Gastroesophageal sphincter (tissue), 4 donors: ENCODE measurements around the gene DBP. TPM values are rescaled to one million over a fixed set of nuclear protein-coding genes. Genes with fewer than 3 reads are reported as not detected.

Experiments
- ATAC-seq: fragments of 150-250 bp; one replicate; pipeline ENCODE4 v1.9.1; 2016; ENCODE audit warnings: mild to moderate bottlenecking, moderate library complexity
- H3K27ac ChIP-seq, 4 donors: fragments of 200-600 bp; sonication (generic) in 3 of 4; 1 replicate in 3 of 4; 2 replicates in 1 of 4; pipeline ENCODE4 v1.5.1; 2016 to 2019
- H3K27me3 ChIP-seq: fragments of 200-600 bp; sonication (generic); one replicate; pipeline ENCODE4 v1.5.1; 2019
- H3K36me3 ChIP-seq, 2 donors: fragments of 200-600 bp; sonication (generic); one replicate each; pipeline ENCODE4 v1.5.1; 2019; ENCODE audit warnings: control low read depth in 1 of 2
- H3K4me1 ChIP-seq, 3 donors: fragments of 200-600 bp; sonication (generic); 1 replicate in 2 of 3; 2 replicates in 1 of 3; pipeline ENCODE4 v1.5.1; 2016 to 2019; ENCODE audit warnings: control low read depth in 2 of 3
- H3K4me3 ChIP-seq, 2 donors: fragments of 200-600 bp; sonication (generic); one replicate each; pipeline ENCODE4 v1.5.1; 2019; ENCODE audit warnings: mild to moderate bottlenecking in 1 of 2, moderate library complexity in 1 of 2
- H3K9me3 ChIP-seq, 3 donors: fragments of 200-600 bp; sonication (generic); one replicate each; pipeline ENCODE4 v1.5.1; 2017 to 2019; ENCODE audit warnings: control low read depth in 2 of 3
- EP300 ChIP-seq: sonication (generic); formaldehyde crosslinking; IDR thresholded peaks from one replicate; pipeline ENCODE4 v1.6.1; 2017; ENCODE audit warnings: antibody characterized with exemption, mild to moderate bottlenecking
- POLR2A ChIP-seq, 2 donors: fragments of 450-650 bp; IDR thresholded peaks; one replicate each; pipeline ENCODE4 v1.6.1; 2017; ENCODE audit warnings: antibody characterized with exemption in 2 of 2, mild to moderate bottlenecking in 2 of 2, moderate library complexity in 1 of 2
- POLR2AphosphoS5 ChIP-seq: sonication (generic); formaldehyde crosslinking; IDR thresholded peaks from one replicate; pipeline ENCODE4 v1.6.1; 2017; ENCODE audit warnings: antibody characterized with exemption
- WGBS, 2 donors: methylation state at CpG; one replicate each; pipeline ENCODE4 v1.1.5; 2018; ENCODE audit warnings: low coverage in 1 of 2; 5-methylcytosine and 5-hydroxymethylcytosine counted together
- total RNA-seq, 4 donors: library from RNA; depleted of rRNA; stranded (reverse); fragments of >200 nt; gene quantifications; one replicate each; pipeline ENCODE4 v1.1.0, GENCODE V29; 2016
- TF ChIP-seq, protein P1 (sequence below), 4 experiments: fragments of 200-600 bp in 2 of 4; fragments of 450-650 bp in 2 of 4; sonication (generic) in 1 of 4; IDR thresholded peaks; one replicate each; pipeline ENCODE4 v1.5.1; 2017 to 2019; ENCODE audit warnings: antibody characterized with exemption in 4 of 4, mild to moderate bottlenecking in 2 of 4, moderate library complexity in 2 of 4

Gene DBP
- total RNA-seq, 4 donors from 2014 or later = 2.9 to 16.8 (median 8.9) TPM

DNA sequence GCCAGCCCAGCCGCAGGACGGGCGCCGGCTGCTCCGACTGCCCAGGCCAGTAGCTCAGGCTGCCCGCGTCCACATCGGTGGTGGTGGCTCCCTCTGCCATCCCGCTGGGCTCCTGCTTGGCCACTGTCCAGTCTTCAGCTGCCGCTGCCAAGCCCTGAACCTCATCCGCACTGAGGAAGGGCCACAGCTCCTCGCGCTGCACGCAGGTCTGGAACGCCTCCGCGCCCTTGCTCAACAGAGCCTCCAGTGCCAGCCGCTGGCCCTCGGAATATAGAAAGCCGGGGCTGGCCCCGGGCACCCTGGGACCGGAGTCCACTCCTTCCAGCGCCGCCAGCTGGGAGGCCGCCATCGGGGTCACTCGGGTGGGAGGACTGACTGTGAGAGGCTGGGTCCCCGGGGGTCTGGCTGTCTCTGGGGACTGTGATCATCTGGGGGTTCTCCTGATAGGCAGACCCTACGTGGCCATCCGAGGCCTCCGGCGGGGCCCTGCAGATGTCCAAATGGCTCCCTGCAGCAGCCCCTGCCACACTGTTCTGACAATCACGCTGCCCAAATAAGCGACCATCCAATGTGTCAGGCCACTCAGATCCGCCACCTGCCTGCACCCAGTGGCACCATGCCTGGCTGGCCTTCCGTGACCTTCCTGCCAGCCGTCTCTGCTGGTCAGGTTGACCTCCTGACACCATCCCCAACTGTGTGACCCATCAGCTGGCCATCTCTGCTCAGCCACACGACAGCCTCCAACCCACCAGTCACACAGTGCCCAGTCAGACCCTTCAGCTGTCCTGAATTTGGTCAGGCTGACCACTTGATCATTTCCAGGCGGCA, 23.9 kb downstream of the DBP start:
- H3K36me3 ChIP-seq = peaks cover 0 to 34% of the 10 kb centered on the region in 2 donors

DNA sequence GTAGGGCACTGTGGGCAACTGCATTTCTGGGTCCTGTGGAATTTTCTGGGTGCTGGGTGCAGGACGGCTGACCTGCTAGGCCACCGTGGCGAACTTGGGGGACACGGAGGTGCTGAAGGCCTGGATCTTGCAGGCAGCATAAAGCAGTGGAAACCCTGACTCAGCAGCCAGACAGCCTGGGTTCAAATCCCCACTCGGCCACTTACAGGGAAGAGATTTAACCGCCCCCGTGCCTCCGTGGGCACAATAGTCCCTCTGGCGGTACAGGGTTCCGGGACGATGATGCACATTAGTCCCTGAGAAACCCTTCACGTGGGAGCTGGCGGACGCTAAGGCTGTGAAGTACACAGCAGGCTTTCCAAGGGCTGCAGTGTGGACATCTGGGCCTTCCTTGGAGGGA, 25.3 kb downstream of the DBP start:
- peaks cover 0 to 25% (median under 1%) of the 10 kb centered on the region in 3 donors for H3K4me1 ChIP-seq
- TF ChIP-seq POLR2A (IDR thresholded peaks at IDR 0.05) = no peak
- TF ChIP-seq, protein P1, sequence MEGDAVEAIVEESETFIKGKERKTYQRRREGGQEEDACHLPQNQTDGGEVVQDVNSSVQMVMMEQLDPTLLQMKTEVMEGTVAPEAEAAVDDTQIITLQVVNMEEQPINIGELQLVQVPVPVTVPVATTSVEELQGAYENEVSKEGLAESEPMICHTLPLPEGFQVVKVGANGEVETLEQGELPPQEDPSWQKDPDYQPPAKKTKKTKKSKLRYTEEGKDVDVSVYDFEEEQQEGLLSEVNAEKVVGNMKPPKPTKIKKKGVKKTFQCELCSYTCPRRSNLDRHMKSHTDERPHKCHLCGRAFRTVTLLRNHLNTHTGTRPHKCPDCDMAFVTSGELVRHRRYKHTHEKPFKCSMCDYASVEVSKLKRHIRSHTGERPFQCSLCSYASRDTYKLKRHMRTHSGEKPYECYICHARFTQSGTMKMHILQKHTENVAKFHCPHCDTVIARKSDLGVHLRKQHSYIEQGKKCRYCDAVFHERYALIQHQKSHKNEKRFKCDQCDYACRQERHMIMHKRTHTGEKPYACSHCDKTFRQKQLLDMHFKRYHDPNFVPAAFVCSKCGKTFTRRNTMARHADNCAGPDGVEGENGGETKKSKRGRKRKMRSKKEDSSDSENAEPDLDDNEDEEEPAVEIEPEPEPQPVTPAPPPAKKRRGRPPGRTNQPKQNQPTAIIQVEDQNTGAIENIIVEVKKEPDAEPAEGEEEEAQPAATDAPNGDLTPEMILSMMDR (IDR thresholded peaks at IDR 0.05) = no peak
- no peak for TF ChIP-seq POLR2AphosphoS5
- no peak for TF ChIP-seq EP300
- H3K36me3 ChIP-seq = peaks cover 0 to 26% of the 10 kb centered on the region in 2 donors
- whole genome bisulfite sequencing, 2 donors = 90% methylated on average over 2 of the region's 14 CpGs; no CpG with 5 or more reads in 1 of the 2 donors
- no peak for ATAC-seq
- H3K27me3 ChIP-seq = no peaks in the 10 kb centered on the region
- no peaks in the 10 kb centered on the region for H3K9me3 ChIP-seq
- no peak overlapping the region for H3K4me3 ChIP-seq
- no peak overlapping the region for H3K27ac ChIP-seq

More for the DNA sequence above, 23.9 kb downstream of the DBP start:
- H3K4me3 ChIP-seq = no peak overlapping the region
- TF ChIP-seq POLR2A (IDR thresholded peaks at IDR 0.05) (no peak), POLR2AphosphoS5 (no peak), EP300 (no peak)
- TF ChIP-seq, protein P1 (IDR thresholded peaks at IDR 0.05) = no peak
- no peak for ATAC-seq
- no peak overlapping the region for H3K27ac ChIP-seq
- no peaks in the 10 kb centered on the region for H3K27me3 ChIP-seq
- H3K9me3 ChIP-seq = no peaks in the 10 kb centered on the region
- H3K4me1 ChIP-seq = peaks cover 2 to 38% (median 14%) of the 10 kb centered on the region in 3 donors
- 73 to 80% methylated on average over 1 to 5 of the region's 39 CpGs for WGBS, 2 donors

DNA sequence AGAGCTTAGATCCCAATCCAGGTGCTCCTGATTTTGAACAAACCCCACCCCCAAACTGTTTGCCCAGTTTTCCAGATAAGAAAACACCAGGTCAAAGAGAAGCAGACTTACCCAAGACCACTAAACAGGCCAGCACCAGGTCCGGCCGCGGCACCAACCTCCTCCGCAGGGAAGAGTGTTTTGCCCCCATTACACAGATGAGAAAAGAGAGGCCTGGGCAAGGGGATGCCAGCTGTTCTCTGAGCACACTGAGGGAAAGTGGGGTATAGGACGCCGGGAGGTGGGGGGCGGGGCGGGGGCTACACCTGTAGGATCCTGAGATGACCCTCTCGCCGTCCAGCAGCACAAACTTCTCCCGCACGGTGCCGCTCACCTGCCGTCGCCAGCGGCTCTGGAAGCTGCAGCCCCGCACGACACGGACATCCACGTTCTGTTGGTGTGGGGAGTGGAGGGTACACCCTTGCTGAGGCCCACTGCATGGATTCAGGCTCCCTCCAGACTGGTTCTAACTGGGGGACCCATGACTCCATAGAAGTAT, 27.5 kb downstream of the DBP start:
- Histone ChIP-seq H3K4me3 (no peak overlapping the region), H3K36me3 (peaks cover 0 to 3% of the 10 kb centered on the region in 2 donors), H3K4me1 (peaks cover 0 to 2% (median 0%) of the 10 kb centered on the region in 3 donors), H3K9me3 (no peaks in the 10 kb centered on the region), H3K27me3 (no peaks in the 10 kb centered on the region), H3K27ac (no peak overlapping the region)
- TF ChIP-seq, protein P1 (IDR thresholded peaks at IDR 0.05) = no peak
- no peak for TF ChIP-seq POLR2A (IDR thresholded peaks at IDR 0.05)
- no peak for TF ChIP-seq POLR2AphosphoS5
- TF ChIP-seq EP300 = no peak
- no peak for ATAC-seq
- 88% methylated on average over 6 of the region's 20 CpGs; no CpG with 5 or more reads in 1 of the 2 donors for WGBS, 2 donors

DNA sequence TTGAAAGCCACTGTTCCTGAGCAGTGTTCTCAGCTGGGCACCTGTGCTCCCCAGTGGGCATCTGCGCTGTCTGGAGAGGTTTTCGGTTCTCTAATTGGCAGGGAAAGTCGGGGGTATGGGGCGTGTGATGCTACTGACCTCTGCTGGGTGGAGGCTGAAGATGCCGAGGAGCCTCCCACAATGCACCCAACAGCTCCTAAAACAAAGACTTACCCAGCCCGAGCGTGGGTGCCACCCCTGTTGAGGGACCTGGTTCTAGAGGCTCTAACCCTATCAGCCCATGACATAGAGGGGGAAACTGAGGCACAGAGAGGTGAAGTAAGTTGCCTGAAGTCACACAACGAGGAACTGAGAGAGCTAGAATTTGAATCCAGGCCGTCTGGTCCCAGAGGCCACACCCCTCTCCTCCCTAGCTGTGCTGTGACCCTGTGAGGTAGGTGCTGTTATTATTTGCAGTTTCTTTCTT, 28.3 kb downstream of the DBP start:
- 11% methylated on average over 4 of the region's 9 CpGs; no CpG with 5 or more reads in 1 of the 2 donors for WGBS, 2 donors
- ATAC-seq = no peak
- H3K27me3 ChIP-seq = no peaks in the 10 kb centered on the region

More for the DNA sequence above, 28.3 kb downstream of the DBP start:
- no peaks in the 10 kb centered on the region for H3K4me1 ChIP-seq
- no peak overlapping the region for H3K4me3 ChIP-seq
- no peaks in the 10 kb centered on the region for H3K36me3 ChIP-seq
- no peak for TF ChIP-seq EP300
- TF ChIP-seq POLR2AphosphoS5 = no peak
- TF ChIP-seq POLR2A (IDR thresholded peaks at IDR 0.05) = no peak
- TF ChIP-seq, protein P1 (IDR thresholded peaks at IDR 0.05) = no peak
- H3K27ac ChIP-seq = no peak overlapping the region
- H3K9me3 ChIP-seq = no peaks in the 10 kb centered on the region
